Stimulated activated naive CD8-positive, alpha-beta T cell treated with anti-CD3 and anti-CD28 coated beads, Interleukin-15, amount 100 ng/mL, for 72 hours (primary cell): ENCODE measurements around the gene TSC22D2.
A peak's percentile ranks its signal among the peaks of the same experiment; 100 is the strongest.

Source experiments
- ATAC-seq: fragments of 150-1000 bp; cut with Tn5 transposase; 2 replicates; pipeline ENCODE4 v1.10.0; 2021; ENCODE audit warnings: mild to moderate bottlenecking, moderate library complexity
- DNase-seq, 2 donors: peaks; one replicate each; pipeline ENCODE4 v3.0.0; 2021 to 2022
- H3K27ac Mint-ChIP-seq, 2 donors: one replicate each; pipeline ENCODE4 v1.8.0; 2022; ENCODE audit warnings: mild to moderate bottlenecking in 2 of 2, mixed read lengths in 2 of 2, moderate library complexity in 2 of 2
- H3K27me3 Mint-ChIP-seq: one replicate; pipeline ENCODE4 v1.8.0; 2022; ENCODE audit warnings: mixed read lengths
- H3K4me1 Mint-ChIP-seq: one replicate; pipeline ENCODE4 v1.8.0; 2022; ENCODE audit warnings: mild to moderate bottlenecking, mixed read lengths
- H3K4me3 Mint-ChIP-seq, 2 donors: one replicate each; pipeline ENCODE4 v1.8.0; 2022; ENCODE audit warnings: mild to moderate bottlenecking in 2 of 2, mixed read lengths in 2 of 2, moderate library complexity in 1 of 2
- H3K9me3 Mint-ChIP-seq, 2 donors: one replicate each; pipeline ENCODE4 v1.8.0; 2022; ENCODE audit warnings: mixed read lengths in 2 of 2

The TSC22D2 gene

DNA sequence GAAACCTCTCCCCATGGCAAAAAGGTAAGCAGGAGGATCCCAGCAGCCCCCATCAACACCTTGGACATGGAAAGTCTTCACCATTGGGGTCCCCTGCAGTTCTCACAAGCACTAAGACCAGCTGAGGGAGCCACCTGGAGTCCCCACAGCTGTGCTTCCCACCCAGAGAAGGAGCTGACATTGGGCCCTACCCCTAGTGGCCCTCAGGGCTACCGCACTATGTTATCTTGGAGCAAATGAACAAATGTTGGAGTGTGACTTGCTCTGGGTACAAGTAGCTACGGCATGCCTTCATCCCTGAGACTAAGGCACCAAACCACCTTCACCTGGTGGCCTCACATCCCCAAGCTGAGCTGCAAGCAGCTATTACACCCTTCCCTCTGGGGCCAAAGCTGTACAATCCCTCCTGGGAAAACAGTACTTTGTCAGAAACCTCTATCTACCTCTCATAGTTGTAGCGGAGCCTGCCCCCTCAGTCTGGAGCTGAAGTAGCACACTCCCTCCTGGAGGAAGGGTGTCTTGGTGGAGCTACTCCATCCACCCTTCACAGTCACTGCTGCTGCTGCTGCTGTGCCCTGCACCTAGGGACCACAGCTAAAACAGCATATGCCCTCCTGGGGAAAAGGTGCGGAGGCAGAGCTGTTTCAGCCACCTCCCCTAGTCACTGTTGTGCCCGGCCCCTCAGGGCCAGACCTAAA, 95.5 kb downstream of the TSC22D2 start:
- DNase-seq (no peak), ATAC-seq (no peak)
- Mint-ChIP-seq H3K27ac (no peak overlapping the region), H3K4me1 (peaks cover 18% of the 10 kb centered on the region), H3K4me3 (no peak overlapping the region), H3K27me3 (peaks cover 22% of the 10 kb centered on the region), H3K9me3 (peaks cover 7 to 14% of the 10 kb centered on the region in 2 donors)

GRCh38 chr3:150504483-150504882, 96.4 kb downstream of the TSC22D2 start:
- Mint-ChIP-seq H3K4me3 (no peak overlapping the region), H3K27me3 (peaks cover 22% of the 10 kb centered on the region), H3K4me1 (peaks cover 21% of the 10 kb centered on the region), H3K27ac (no peak overlapping the region), H3K9me3 (peaks cover 7 to 14% of the 10 kb centered on the region in 2 donors)
- ATAC-seq (no peak), DNase-seq (no peak)

GRCh38 chr3:150508401-150508800, 100.3 kb downstream of the TSC22D2 start:
- DNase-seq = no peak
- Mint-ChIP-seq H3K4me1 (peaks cover 15% of the 10 kb centered on the region), H3K9me3 (no peaks in the 10 kb centered on the region), H3K4me3 (no peak overlapping the region), H3K27ac (no peak overlapping the region), H3K27me3 (peaks cover 21% of the 10 kb centered on the region)
- ATAC-seq = no peak

GRCh38 chr3:150509780-150510179, 101.7 kb downstream of the TSC22D2 start:
- DNase-seq = no peak
- Mint-ChIP-seq H3K27me3 (peaks cover 10% of the 10 kb centered on the region), H3K27ac (no peak overlapping the region), H3K9me3 (no peaks in the 10 kb centered on the region), H3K4me1 (peaks cover 15% of the 10 kb centered on the region), H3K4me3 (no peak overlapping the region)
- ATAC-seq = no peak

GRCh38 chr3:150511122-150511821, 103.2 kb downstream of the TSC22D2 start:
- no peaks in the 10 kb centered on the region for H3K9me3 Mint-ChIP-seq
- H3K27me3 Mint-ChIP-seq = peaks cover 10% of the 10 kb centered on the region
- no peak overlapping the region for H3K27ac Mint-ChIP-seq
- H3K4me3 Mint-ChIP-seq = no peak overlapping the region
- DNase-seq (no peak), ATAC-seq (no peak)
- peaks cover 15% of the 10 kb centered on the region for H3K4me1 Mint-ChIP-seq

DNA sequence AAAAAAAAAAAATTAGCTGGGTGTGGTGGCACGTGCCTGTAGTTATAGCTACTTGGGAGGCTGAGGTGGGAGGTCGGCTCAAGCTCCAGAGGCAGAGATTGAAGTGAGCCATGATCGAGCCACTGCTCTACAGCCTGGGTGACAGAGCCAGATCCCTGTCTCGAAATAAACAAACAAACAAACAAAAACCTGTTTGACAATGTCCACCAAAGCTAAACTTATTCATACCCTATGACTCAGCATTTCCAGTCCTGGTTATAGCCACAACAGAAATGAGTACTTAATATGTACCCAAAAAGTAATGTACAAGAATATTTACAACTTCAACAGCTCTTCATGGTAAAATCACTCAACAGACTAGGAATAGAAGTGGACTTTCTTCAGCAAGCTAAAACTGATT, 107.1 kb downstream of the TSC22D2 start:
- Mint-ChIP-seq H3K9me3 (no peaks in the 10 kb centered on the region), H3K27me3 (no peaks in the 10 kb centered on the region), H3K4me1 (no peaks in the 10 kb centered on the region), H3K27ac (peak overlapping the region in 1 of 2 donors; percentile 13), H3K4me3 (no peak overlapping the region)
- DNase-seq = no peak
- ATAC-seq = no peak
